Gastrocnemius medialis (tissue), 4 donors: ENCODE measurements around the gene C5orf15. TPM values are rescaled to one million over a fixed set of nuclear protein-coding genes. Genes with fewer than 3 reads are reported as not detected.

Experiments
- ATAC-seq, 2 donors: fragments of 150-250 bp; one replicate each; pipeline ENCODE4 v1.9.1; 2016
- DNase-seq, 2 donors: peaks; one replicate each; pipeline ENCODE4 v3.0.0-alpha.2; 2019
- H3K27ac ChIP-seq, 4 donors: fragments of 200-600 bp; sonication (generic); 1 replicate in 1 of 4; 2 replicates in 3 of 4; pipeline ENCODE4 v1.5.1; 2016 to 2018; ENCODE audit warnings: mild to moderate bottlenecking in 2 of 4, moderate library complexity in 1 of 4
- H3K27me3 ChIP-seq, 3 donors: fragments of 200-600 bp; sonication (generic) in 2 of 3; 1 replicate in 1 of 3; 2 replicates in 2 of 3; pipeline versions ENCODE4 v1.5.1 to v1.6.0; 2016 to 2019; ENCODE audit warnings: mild to moderate bottlenecking in 1 of 3, moderate library complexity in 1 of 3
- H3K36me3 ChIP-seq, 2 donors: fragments of 200-600 bp; sonication (generic) in 1 of 2; one replicate each; pipeline ENCODE4 v1.5.1; 2017 to 2018
- H3K4me1 ChIP-seq, 2 donors: fragments of 200-600 bp; sonication (generic) in 1 of 2; one replicate each; pipeline ENCODE4 v1.5.1; 2016 to 2017; ENCODE audit warnings: mild to moderate bottlenecking in 2 of 2
- H3K4me3 ChIP-seq, 4 donors: fragments of 200-600 bp; sonication (generic) in 3 of 4; 1 replicate in 1 of 4; 2 replicates in 3 of 4; pipeline ENCODE4 v1.5.1; 2016 to 2019; ENCODE audit warnings: mild to moderate bottlenecking in 2 of 4
- H3K9me3 ChIP-seq, 3 donors: fragments of 200-600 bp; sonication (generic) in 2 of 3; 1 replicate in 1 of 3; 2 replicates in 2 of 3; pipeline ENCODE4 v1.5.1; 2016 to 2019
- CTCF ChIP-seq, 5 experiments: fragments of 450-650 bp in 3 of 5; fragments of 200-600 bp in 2 of 5; sonication (generic) in 2 of 5; IDR thresholded peaks in 4 of 5; conservative IDR thresholded peaks in 1 of 5; 1 replicate in 4 of 5; 2 replicates in 1 of 5; pipeline ENCODE4 v1.5.1; 2016 to 2019; ENCODE audit warnings: antibody characterized with exemption in 5 of 5, mild to moderate bottlenecking in 3 of 5, moderate library complexity in 3 of 5
- POLR2A ChIP-seq, 2 donors: fragments of 450-650 bp; IDR thresholded peaks; one replicate each; pipeline ENCODE4 v1.6.1; 2017; ENCODE audit warnings: antibody characterized with exemption in 2 of 2, mild to moderate bottlenecking in 2 of 2, moderate library complexity in 2 of 2
- in situ Hi-C, 4 donors: fragments of 200-750 bp; cut with MboI; loops; one replicate each; pipeline versions ENCODE4 v1.15.0 to v1.8.0; 2017; ENCODE audit warnings: low sequenced_read_pairs in 4 of 4
- intact Hi-C: fragments of 100-400 bp; cut with DNase I; formaldehyde crosslinking; loops from one replicate; pipeline ENCODE4 v1.15.1; 2023; ENCODE audit warnings: low total_unique reads
- total RNA-seq, 4 donors: library from RNA; depleted of rRNA; stranded (reverse); fragments of >200 nt; gene quantifications; one replicate each; pipeline versions ENCODE4 v1.1.0 to v1.2.3, GENCODE V29; 2016

C5orf15 gene
- total RNA-seq, 4 donors from 2014 or later, result 18.7 to 30.3 (median 24.4) TPM

GRCh38 chr5:133935667-133935940 lies 32.8 kb downstream of the C5orf15 start:
- Histone ChIP-seq H3K4me1 (peaks cover 0 to 16% of the 10 kb centered on the region in 2 donors), H3K27ac (peak overlapping the region in 1 of 4 donors; percentile 43), H3K9me3 (no peaks in the 10 kb centered on the region), H3K36me3 (no peaks in the 10 kb centered on the region), H3K4me3 (no peak overlapping the region), H3K27me3 (no peaks in the 10 kb centered on the region)
- ATAC-seq (no peak), DNase-seq (no peak)
- TF ChIP-seq CTCF (IDR thresholded peaks at IDR 0.05 in 4 of 5, conservative IDR thresholded peaks at IDR 0.05 in 1 of 5) (no peak), POLR2A (IDR thresholded peaks at IDR 0.05) (no peak)
- intact Hi-C loops (loop anchor here (5.0 kb wide), 1 partner anchor 183 kb away; no protein-coding TSS in a partner anchor), in situ Hi-C loops (no loop called here)

GRCh38 chr5:133934822-133935666 lies 33.4 kb downstream of the C5orf15 start:
- TF ChIP-seq CTCF (IDR thresholded peaks at IDR 0.05 in 4 of 5, conservative IDR thresholded peaks at IDR 0.05 in 1 of 5) (no peak), POLR2A (IDR thresholded peaks at IDR 0.05) (no peak)
- peaks cover 0 to 16% of the 10 kb centered on the region in 2 donors for H3K4me1 ChIP-seq
- H3K27ac ChIP-seq, result peak overlapping the region in 1 of 4 donors; percentile 43
- no peaks in the 10 kb centered on the region for H3K27me3 ChIP-seq
- in situ Hi-C loops, result no loop called here
- no peaks in the 10 kb centered on the region for H3K36me3 ChIP-seq
- no peak overlapping the region for H3K4me3 ChIP-seq
- peak in 1 of 2 donors; percentile 32 for DNase-seq
- intact Hi-C loops, result loop anchor here (5.0 kb wide), 1 partner anchor 183 kb away; no protein-coding TSS in a partner anchor
- H3K9me3 ChIP-seq, result no peaks in the 10 kb centered on the region
- peak; percentile 81 to 86 for ATAC-seq

GRCh38 chr5:133934311-133934710 lies 34.1 kb downstream of the C5orf15 start:
- DNase-seq (no peak), ATAC-seq (no peak)
- in situ Hi-C loops, result no loop called here
- Histone ChIP-seq H3K9me3 (no peaks in the 10 kb centered on the region), H3K27me3 (no peaks in the 10 kb centered on the region), H3K4me1 (peaks cover 0 to 16% of the 10 kb centered on the region in 2 donors), H3K27ac (no peak overlapping the region), H3K4me3 (no peak overlapping the region), H3K36me3 (no peaks in the 10 kb centered on the region)
- no peak for TF ChIP-seq POLR2A (IDR thresholded peaks at IDR 0.05)
- TF ChIP-seq CTCF (IDR thresholded peaks at IDR 0.05 in 4 of 5, conservative IDR thresholded peaks at IDR 0.05 in 1 of 5), result no peak
- intact Hi-C loops, result no loop called here

GRCh38 chr5:133933670-133934295 lies 34.6 kb downstream of the C5orf15 start:
- intact Hi-C loops, result no loop called here
- H3K27me3 ChIP-seq, result no peaks in the 10 kb centered on the region

More at GRCh38 chr5:133933670-133934295, 34.6 kb downstream of the C5orf15 start:
- ATAC-seq (no peak), DNase-seq (no peak)
- H3K4me1 ChIP-seq, result peaks cover 0 to 16% of the 10 kb centered on the region in 2 donors
- H3K36me3 ChIP-seq, result no peaks in the 10 kb centered on the region
- no peaks in the 10 kb centered on the region for H3K9me3 ChIP-seq
- H3K27ac ChIP-seq, result no peak overlapping the region
- H3K4me3 ChIP-seq, result no peak overlapping the region
- in situ Hi-C loops, result no loop called here
- TF ChIP-seq CTCF (IDR thresholded peaks at IDR 0.05 in 4 of 5, conservative IDR thresholded peaks at IDR 0.05 in 1 of 5) (no peak), POLR2A (IDR thresholded peaks at IDR 0.05) (no peak)
